HepG2 (cell line): Measurements from ENCODE around the gene PIBF1. TPM values are rescaled to one million over a fixed set of nuclear protein-coding genes. Genes with fewer than 3 reads are reported as not detected.

Experiments
- ATAC-seq: fragments of 200-7000 bp; cut with Tn5 transposase; 3 replicates; pipeline ENCODE4 v1.9.1; 2020; ENCODE audit warnings: mild to moderate bottlenecking, moderate library complexity
- BruUV-seq: library from RNA; stranded (reverse); fragments of 400-500 nt; replicated peaks from 2 replicates; lab custom pipeline; 2021; lab: Mats Ljungman, UMichigan
- CTCF ChIA-PET: fragments of 300-600 bp; formaldehyde crosslinking; extraction: SDS; loops from one replicate; lab custom pipeline; 2021; ENCODE audit warnings: low total read pairs, inconsistent platforms, low intra/inter-chr PET ratio; lab: Yijun Ruan, JAX
- POLR2A ChIA-PET: fragments of 350-600 bp; sonication (Branson Sonifier 250); formaldehyde crosslinking; loops from one replicate; lab custom pipeline; 2020; ENCODE audit warnings: antibody characterized with exemption, inconsistent platforms; lab: Yijun Ruan, JAX
- DNase-seq: peaks from one replicate; pipeline ENCODE4 v3.0.0-alpha.2; 2015; ENCODE audit warnings: low spot score
- FAIRE-seq: peaks from 3 replicates; lab custom pipeline; 2011; peaks lifted over from hg19 to GRCh38; lab: Jason Lieb, UNC
- H2AFZ ChIP-seq: one replicate; pipeline ENCODE4 v1.6.1; 2011; ENCODE audit warnings: low read length, inconsistent platforms
- H3K27ac ChIP-seq: fragments of 300-600 bp; 3 replicates; pipeline ENCODE4 v1.8.0; 2011; ENCODE audit warnings: mixed run types, mild to moderate bottlenecking, mixed read lengths, low read length, inconsistent platforms; ENCODE audit not compliant: insufficient read depth; ENCODE audit errors: extremely low read length
- H3K27me3 ChIP-seq, 2 experiments: fragments of 200-600 bp in 1 of 2; 2 replicates in 1 of 2; 3 replicates in 1 of 2; pipeline versions ENCODE4 v1.6.0 to v1.8.0; 2011; ENCODE audit warnings: low read length in 2 of 2, mild to moderate bottlenecking in 2 of 2, moderate library complexity in 2 of 2, inconsistent platforms in 1 of 2; ENCODE audit not compliant: insufficient read depth in 2 of 2, control insufficient read depth in 1 of 2
- H3K36me3 ChIP-seq, 2 experiments: fragments of 200-600 bp in 1 of 2; replicated peaks in 1 of 2; 2 replicates in 1 of 2; 3 replicates in 1 of 2; pipeline versions ENCODE4 v1.5.1 to v1.8.0; 2011; ENCODE audit warnings: low read length in 2 of 2, inconsistent platforms in 1 of 2; ENCODE audit not compliant: insufficient read depth in 2 of 2, control insufficient read depth in 1 of 2
- H3K4me1 ChIP-seq: 2 replicates; pipeline ENCODE4 v1.5.1; 2012; ENCODE audit warnings: low read length, inconsistent platforms; ENCODE audit not compliant: insufficient read depth
- H3K4me2 ChIP-seq: 2 replicates; pipeline ENCODE4 v1.6.0; 2011; ENCODE audit warnings: low read depth, low read length, inconsistent platforms
- H3K4me3 ChIP-seq, 3 experiments: fragments of 200-600 bp in 1 of 3; sonication (generic), shearing (Covaris generic) in 1 of 3; replicated peaks in 1 of 3; 2 replicates each; pipeline ENCODE4 v1.5.1; 2011 to 2016; ENCODE audit warnings: low read length in 3 of 3, inconsistent platforms in 2 of 3, low read depth in 2 of 3, mild to moderate bottlenecking in 2 of 3, control low read depth in 1 of 3, mixed read lengths in 1 of 3; ENCODE audit not compliant: insufficient read depth in 1 of 3
- H3K79me2 ChIP-seq: one replicate; pipeline ENCODE4 v1.6.1; 2011; ENCODE audit warnings: low read length, inconsistent platforms; ENCODE audit not compliant: insufficient read depth
- H3K9ac ChIP-seq: 2 replicates; pipeline ENCODE4 v1.6.0; 2011; ENCODE audit warnings: mild to moderate bottlenecking, low read depth, low read length, inconsistent platforms; ENCODE audit not compliant: insufficient read depth
- H3K9me3 ChIP-seq: 2 replicates; pipeline ENCODE4 v1.5.1; 2012; ENCODE audit warnings: mild to moderate bottlenecking, low read length
- H4K20me1 ChIP-seq: 2 replicates; pipeline ENCODE4 v1.6.0; 2011; ENCODE audit warnings: inconsistent platforms, mild to moderate bottlenecking, low read length, moderate library complexity; ENCODE audit not compliant: insufficient read depth
- CEBPB ChIP-seq: IDR thresholded peaks from 2 replicates; pipeline ENCODE4 v1.6.1; 2011; ENCODE audit warnings: low read depth, low read length, improper control_type of control experiment, borderline replicate concordance
- NCOA2 ChIP-seq: sonication (generic); formaldehyde crosslinking; IDR thresholded peaks from 2 replicates; pipeline ENCODE4 v1.8.0; 2022; ENCODE audit warnings: inconsistent platforms
- PHB2 ChIP-seq: fragments of 450-650 bp; IDR thresholded peaks from 2 replicates; pipeline ENCODE4 v1.6.1; 2018; ENCODE audit not compliant: partially characterized antibody
- SMAD3 ChIP-seq: sonication (generic); formaldehyde crosslinking; IDR thresholded peaks from 2 replicates; pipeline ENCODE4 v1.4.0; 2020; ENCODE audit warnings: missing genetic modification reagents
- ZFP37 ChIP-seq: sonication (generic); formaldehyde crosslinking; IDR thresholded peaks from 2 replicates; pipeline ENCODE4 v1.4.0; 2020; ENCODE audit warnings: missing genetic modification reagents, borderline replicate concordance
- ZNF780A ChIP-seq: sonication (generic); formaldehyde crosslinking; IDR thresholded peaks from 2 replicates; pipeline ENCODE4 v1.8.0; 2022; ENCODE audit warnings: mild to moderate bottlenecking, missing genetic modification reagents, moderate library complexity
- ZSCAN30 ChIP-seq: sonication (generic); formaldehyde crosslinking; IDR thresholded peaks from 2 replicates; pipeline ENCODE4 v1.5.0; 2020; ENCODE audit warnings: mild to moderate bottlenecking, missing genetic modification reagents
- WGBS: methylation state at CpG from one replicate; pipeline ENCODE4 v1.1.6; 2017; ENCODE audit warnings: low lambda C conversion rate; 5-methylcytosine and 5-hydroxymethylcytosine counted together
- in situ Hi-C: cut with HindIII; loops from 2 replicates; pipeline ENCODE4 v1.10.0; 2017; ENCODE audit warnings: low pct_unique_long_range_greater_than_20kb; ENCODE audit not compliant: extremely low pct_ligation_motif_present
- intact Hi-C: fragments of 100-400 bp; cut with micrococcal nuclease; formaldehyde crosslinking; loops from one replicate; pipeline ENCODE4 v1.10.0; 2022; ENCODE audit not compliant: unreplicated experiment
- polyA plus RNA-seq, 8 experiments: library from polyadenylated mRNA; depleted of rRNA in 3 of 8; stranded (reverse) in 7 of 8; unstranded in 1 of 8; fragments of >200 nt; fragmentation: Illumina TruSeq in 4 of 8; extraction: Trizol in 4 of 8; gene quantifications; 2 replicates each; pipeline versions ENCODE4 v1.2.1 to v1.2.3, GENCODE V29; 2011 to 2016; ENCODE audit warnings: low read depth in 4 of 8, missing spikeins in 1 of 8, mixed read lengths in 1 of 8; ENCODE audit not compliant: insufficient read depth in 1 of 8
- total RNA-seq, 5 experiments: library from RNA; depleted of rRNA; stranded (reverse); fragments of >200 nt; fragmentation: Illumina TruSeq; extraction: Trizol; gene quantifications; 2 replicates each; pipeline ENCODE4 v1.2.3, GENCODE V29; 2016; ENCODE audit warnings: low read depth in 1 of 5
- TF ChIP-seq, protein P1 (sequence below): sonication (generic); formaldehyde crosslinking; IDR thresholded peaks from 2 replicates; pipeline ENCODE4 v1.4.0; 2020; ENCODE audit warnings: missing genetic modification reagents, borderline replicate concordance
- TF ChIP-seq, protein P2 (sequence below): sonication (generic); formaldehyde crosslinking; IDR thresholded peaks from 2 replicates; pipeline ENCODE4 v1.4.0; 2020; ENCODE audit warnings: missing genetic modification reagents, borderline replicate concordance

The PIBF1 gene
- total and polyA plus RNA-seq, 2 of the 13 experiments (the other 11 are each of a cell fraction or from before 2014, with no cell fraction given): 4.2 to 15.8 TPM

DNA sequence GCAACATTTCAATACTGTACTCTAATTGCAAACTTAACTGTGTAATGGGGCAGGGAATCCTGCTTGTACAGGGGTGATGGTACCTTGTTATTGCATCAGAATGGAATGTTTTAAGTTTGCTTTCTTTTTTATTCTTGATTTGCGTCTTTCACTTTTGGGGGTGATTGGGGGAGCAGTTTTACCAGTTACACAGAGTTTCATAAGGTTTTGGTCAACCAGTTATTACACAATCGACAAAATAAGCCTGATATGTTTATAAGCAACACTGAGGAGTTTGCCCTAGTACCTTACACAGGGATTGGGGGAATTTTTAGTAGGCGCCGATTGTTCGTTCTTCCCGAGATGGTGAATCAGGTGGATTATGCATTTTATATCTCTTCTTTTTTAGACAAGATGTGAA is 279.5 kb downstream of the PIBF1 start:
- ChIA-PET CTCF (no interaction called here), POLR2A (no interaction called here)
- peaks cover 2% of the 10 kb centered on the region for H3K79me2 ChIP-seq
- no TSS peak for BruUV-seq
- H3K27ac ChIP-seq: no peak overlapping the region
- H4K20me1 ChIP-seq: no peaks in the 10 kb centered on the region
- ATAC-seq (no peak), FAIRE-seq (no peak), DNase-seq (no peak)
- H3K4me2 ChIP-seq: no peak overlapping the region
- WGBS: 93% methylated on average over 6 of the region's 6 CpGs
- no peak overlapping the region for H2AFZ ChIP-seq
- H3K9me3 ChIP-seq: no peaks in the 10 kb centered on the region
- peaks cover 3 to 7% of the 10 kb centered on the region in 2 experiments; a peak in 3 of 5 replicates for H3K36me3 ChIP-seq
- no peak overlapping the region for H3K4me3 ChIP-seq
- H3K9ac ChIP-seq: no peak overlapping the region
- peaks cover 40% of the 10 kb centered on the region for H3K4me1 ChIP-seq
- H3K27me3 ChIP-seq: peaks cover 0 to 11% of the 10 kb centered on the region in 2 experiments; a peak in 3 of 5 replicates
- TF ChIP-seq, protein P1, sequence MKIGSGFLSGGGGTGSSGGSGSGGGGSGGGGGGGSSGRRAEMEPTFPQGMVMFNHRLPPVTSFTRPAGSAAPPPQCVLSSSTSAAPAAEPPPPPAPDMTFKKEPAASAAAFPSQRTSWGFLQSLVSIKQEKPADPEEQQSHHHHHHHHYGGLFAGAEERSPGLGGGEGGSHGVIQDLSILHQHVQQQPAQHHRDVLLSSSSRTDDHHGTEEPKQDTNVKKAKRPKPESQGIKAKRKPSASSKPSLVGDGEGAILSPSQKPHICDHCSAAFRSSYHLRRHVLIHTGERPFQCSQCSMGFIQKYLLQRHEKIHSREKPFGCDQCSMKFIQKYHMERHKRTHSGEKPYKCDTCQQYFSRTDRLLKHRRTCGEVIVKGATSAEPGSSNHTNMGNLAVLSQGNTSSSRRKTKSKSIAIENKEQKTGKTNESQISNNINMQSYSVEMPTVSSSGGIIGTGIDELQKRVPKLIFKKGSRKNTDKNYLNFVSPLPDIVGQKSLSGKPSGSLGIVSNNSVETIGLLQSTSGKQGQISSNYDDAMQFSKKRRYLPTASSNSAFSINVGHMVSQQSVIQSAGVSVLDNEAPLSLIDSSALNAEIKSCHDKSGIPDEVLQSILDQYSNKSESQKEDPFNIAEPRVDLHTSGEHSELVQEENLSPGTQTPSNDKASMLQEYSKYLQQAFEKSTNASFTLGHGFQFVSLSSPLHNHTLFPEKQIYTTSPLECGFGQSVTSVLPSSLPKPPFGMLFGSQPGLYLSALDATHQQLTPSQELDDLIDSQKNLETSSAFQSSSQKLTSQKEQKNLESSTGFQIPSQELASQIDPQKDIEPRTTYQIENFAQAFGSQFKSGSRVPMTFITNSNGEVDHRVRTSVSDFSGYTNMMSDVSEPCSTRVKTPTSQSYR (CRISPR knock-in tag): no peak
- TF ChIP-seq ZNF780A: no peak
- peak; percentile 51; the same call in 1 of the 2 replicates for TF ChIP-seq CEBPB
- in situ Hi-C loops: loop anchor here (25.0 kb wide), 1 partner anchor 351 kb away; no protein-coding TSS in a partner anchor
- intact Hi-C loops: no loop called here

GRCh38 chr13:73061876-73062275 is 279.9 kb downstream of the PIBF1 start:
- FAIRE-seq: no peak
- TF ChIP-seq SMAD3 (CRISPR knock-in tag) (no peak), NCOA2 (CRISPR knock-in tag) (no peak), ZSCAN30 (CRISPR knock-in tag) (no peak), PHB2 (no peak), ZFP37 (CRISPR knock-in tag) (no peak)
- TF ChIP-seq, protein P2, sequence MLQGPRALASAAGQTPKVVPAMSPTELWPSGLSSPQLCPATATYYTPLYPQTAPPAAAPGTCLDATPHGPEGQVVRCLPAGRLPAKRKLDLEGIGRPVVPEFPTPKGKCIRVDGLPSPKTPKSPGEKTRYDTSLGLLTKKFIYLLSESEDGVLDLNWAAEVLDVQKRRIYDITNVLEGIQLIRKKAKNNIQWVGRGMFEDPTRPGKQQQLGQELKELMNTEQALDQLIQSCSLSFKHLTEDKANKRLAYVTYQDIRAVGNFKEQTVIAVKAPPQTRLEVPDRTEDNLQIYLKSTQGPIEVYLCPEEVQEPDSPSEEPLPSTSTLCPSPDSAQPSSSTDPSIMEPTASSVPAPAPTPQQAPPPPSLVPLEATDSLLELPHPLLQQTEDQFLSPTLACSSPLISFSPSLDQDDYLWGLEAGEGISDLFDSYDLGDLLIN: no peak
- H3K9me3 ChIP-seq: no peaks in the 10 kb centered on the region
- no peak overlapping the region for H3K4me2 ChIP-seq
- H3K27ac ChIP-seq: no peak overlapping the region
- H4K20me1 ChIP-seq: no peaks in the 10 kb centered on the region
- H3K4me3 ChIP-seq: no peak overlapping the region
- peaks cover 37% of the 10 kb centered on the region for H3K4me1 ChIP-seq
- ChIA-PET CTCF (no interaction called here), POLR2A (interaction anchor here (0.5 kb wide), 1 partner anchor 32 kb away, joined by 3 read pairs; no protein-coding TSS in a partner anchor)
- intact Hi-C loops: no loop called here
- H3K27me3 ChIP-seq: peaks cover 0 to 8% of the 10 kb centered on the region in 2 experiments; a peak in 3 of 5 replicates
- BruUV-seq: no TSS peak
- in situ Hi-C loops: loop anchor here (25.0 kb wide), 1 partner anchor 350 kb away; no protein-coding TSS in a partner anchor
- DNase-seq: no peak
- H2AFZ ChIP-seq: no peak overlapping the region
- no peak for ATAC-seq
- 94% methylated on average over 9 of the region's 9 CpGs for WGBS
- H3K36me3 ChIP-seq: peaks cover 3 to 7% of the 10 kb centered on the region in 2 experiments; a peak in 3 of 5 replicates
- no peak overlapping the region for H3K9ac ChIP-seq
- peaks cover 2% of the 10 kb centered on the region for H3K79me2 ChIP-seq
